HG03060 (cell line): ENCODE measurements around the gene KLF9.
A peak's percentile ranks its signal among the peaks of the same experiment; 100 is the strongest.
"Not testable (repeated sequence)": the region's sequence is repeated elsewhere in the genome, so short reads cannot be mapped to it uniquely, and the experiment has no call there.

ENCODE experiments used
- ATAC-seq: cut with Tn5 transposase; IDR thresholded peaks from one replicate; pipeline ENCODE4 v1.9.1; 2021; ENCODE audit warnings: low read depth, moderate number of reproducible peaks; ENCODE audit not compliant: unreplicated experiment

KLF9 gene

DNA sequence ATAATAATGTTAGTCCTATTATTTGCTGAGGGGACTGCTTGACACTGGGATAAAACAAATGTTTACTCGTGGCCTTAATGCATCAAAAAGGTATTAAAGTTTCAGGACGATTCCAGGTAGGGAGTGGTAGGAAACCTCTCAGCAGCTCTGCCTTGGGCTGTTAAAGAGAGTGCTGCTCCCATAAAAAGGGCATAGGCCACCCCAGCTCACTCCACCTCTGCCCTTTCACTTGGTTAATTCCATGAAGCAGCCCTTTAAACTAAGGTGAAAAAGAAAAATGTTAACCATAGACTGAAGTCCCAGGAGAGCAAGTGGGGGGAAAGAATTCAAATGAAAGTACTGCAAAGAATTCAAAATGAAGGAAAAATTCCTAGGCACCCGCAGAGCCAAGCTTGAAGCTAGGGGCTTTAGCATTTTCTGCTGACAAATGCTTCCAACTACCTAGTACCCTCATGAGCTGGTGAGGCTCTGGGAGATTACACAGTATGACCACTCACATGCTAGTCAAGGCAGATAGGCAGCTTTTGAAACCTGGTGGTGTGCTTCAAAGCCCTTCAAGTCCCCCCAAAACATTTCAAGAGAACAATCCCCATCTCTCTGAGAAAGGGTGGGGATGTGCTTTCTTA, 8.5 kb downstream of the KLF9 start:
- peak; percentile 12 for ATAC-seq

DNA sequence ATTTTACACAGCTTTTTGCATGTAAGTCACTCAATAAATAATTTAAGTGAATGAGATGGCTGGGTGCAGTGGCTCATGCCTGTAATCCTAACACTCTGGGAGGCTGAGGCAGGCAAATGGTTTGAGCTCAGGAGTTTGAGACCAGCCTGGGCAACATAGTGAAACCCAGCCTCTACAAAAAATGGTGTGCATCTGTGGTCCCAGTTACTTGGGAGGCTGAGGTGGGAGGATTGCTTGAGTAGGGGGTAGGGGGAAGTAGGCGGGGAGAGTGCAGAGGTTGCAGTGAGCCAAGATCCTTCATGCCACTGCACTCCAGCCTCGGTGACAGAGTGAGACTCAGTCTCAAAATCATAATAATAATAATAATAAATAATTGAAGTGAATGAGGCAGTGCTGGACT, 10.2 kb downstream of the KLF9 start:
- ATAC-seq, result no peak

- ATAC-seq, result no peak
Observed at GRCh38 chr9:70403618-70404025, 10.8 kb downstream of the KLF9 start.

DNA sequence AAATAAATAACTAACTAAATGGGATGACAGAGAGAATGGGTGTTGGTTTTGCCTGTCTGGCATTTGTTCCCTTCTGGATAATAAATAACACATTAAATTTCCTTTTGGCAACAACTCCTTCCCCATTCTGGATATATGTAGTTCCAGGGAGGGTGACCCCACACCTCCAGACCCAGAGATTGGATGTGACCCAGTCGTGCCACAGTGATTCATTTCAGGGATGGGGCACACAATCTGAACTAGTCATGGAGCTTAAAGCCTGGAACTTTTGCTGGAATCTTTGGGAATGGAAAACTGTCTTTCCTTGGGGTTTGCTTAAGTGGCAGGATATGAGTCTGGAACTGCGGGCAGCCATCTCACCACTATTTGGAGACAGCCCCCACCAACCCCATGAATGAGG, 11.3 kb downstream of the KLF9 start:
- no peak for ATAC-seq

GRCh38 chr9:70402213-70402612, 12.2 kb downstream of the KLF9 start:
- no peak for ATAC-seq

- ATAC-seq, result not testable (repeated sequence)
Observed at GRCh38 chr9:70401241-70401640, 13.2 kb downstream of the KLF9 start.

GRCh38 chr9:70400107-70400892, 14.2 kb downstream of the KLF9 start:
- no peak for ATAC-seq

- no peak for ATAC-seq
Observed at GRCh38 chr9:70399141-70399540, 15.3 kb downstream of the KLF9 start.

DNA sequence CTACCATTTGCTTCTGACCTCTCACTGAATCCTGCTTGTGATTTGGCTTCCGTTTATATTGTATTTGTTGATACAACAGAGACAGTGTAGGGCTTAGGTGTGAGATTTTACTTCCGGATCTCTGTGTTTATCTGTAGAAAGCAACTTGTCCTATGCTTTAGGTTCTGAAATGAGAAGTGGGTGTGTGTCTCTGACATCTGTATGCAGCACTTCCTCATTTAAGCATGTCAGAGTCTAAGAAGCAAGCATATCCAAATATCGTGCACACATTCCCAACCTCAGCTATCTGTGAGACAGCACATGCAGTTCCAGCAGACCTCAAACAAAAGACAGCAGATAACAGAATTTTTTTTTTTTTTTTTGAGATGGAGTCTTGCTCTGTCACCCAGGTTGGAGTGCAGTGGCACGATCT, 16.3 kb downstream of the KLF9 start:
- peak; percentile 98 for ATAC-seq

DNA sequence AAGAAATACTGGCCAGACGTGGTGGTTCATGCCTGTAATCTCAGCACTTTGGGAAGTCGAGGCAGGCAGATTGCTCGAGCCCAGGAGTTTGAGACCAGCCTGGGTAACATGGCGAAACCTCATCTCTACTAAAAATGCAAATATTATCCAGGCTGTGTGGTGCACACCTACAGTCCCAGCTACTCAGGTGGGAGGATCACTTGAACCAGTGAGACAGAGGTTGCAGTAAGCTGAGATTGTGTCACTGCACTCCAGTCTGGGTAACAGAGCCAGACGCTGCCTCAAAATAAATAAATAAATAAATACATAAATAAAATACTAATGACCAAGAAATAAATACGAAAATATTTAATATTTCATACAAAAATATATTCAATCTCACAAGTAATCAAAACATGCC, 18.8 kb downstream of the KLF9 start:
- ATAC-seq, result no peak

GRCh38 chr9:70392850-70393249, 21.6 kb downstream of the KLF9 start:
- ATAC-seq, result no peak

DNA sequence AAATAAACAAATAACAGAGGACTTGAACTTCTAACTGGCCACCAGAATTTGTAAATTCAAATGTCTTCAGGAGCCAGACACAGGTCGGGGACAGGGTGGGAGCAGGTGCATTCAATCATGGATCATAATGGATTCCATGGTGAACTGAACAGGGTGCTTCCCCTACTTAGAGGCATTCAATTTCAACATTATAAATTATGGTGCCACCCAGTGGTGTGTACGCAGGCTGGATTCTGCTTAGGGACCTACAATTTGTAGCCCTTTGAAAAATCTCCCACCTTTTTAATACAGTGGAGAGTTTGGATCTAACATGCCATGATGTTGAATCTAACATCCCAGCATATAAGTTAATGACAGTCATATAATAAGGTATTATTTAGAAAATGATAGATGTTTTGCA, 22.3 kb downstream of the KLF9 start:
- ATAC-seq, result no peak

- no peak for ATAC-seq
Observed at GRCh38 chr9:70390933-70391341, 23.5 kb downstream of the KLF9 start.

DNA sequence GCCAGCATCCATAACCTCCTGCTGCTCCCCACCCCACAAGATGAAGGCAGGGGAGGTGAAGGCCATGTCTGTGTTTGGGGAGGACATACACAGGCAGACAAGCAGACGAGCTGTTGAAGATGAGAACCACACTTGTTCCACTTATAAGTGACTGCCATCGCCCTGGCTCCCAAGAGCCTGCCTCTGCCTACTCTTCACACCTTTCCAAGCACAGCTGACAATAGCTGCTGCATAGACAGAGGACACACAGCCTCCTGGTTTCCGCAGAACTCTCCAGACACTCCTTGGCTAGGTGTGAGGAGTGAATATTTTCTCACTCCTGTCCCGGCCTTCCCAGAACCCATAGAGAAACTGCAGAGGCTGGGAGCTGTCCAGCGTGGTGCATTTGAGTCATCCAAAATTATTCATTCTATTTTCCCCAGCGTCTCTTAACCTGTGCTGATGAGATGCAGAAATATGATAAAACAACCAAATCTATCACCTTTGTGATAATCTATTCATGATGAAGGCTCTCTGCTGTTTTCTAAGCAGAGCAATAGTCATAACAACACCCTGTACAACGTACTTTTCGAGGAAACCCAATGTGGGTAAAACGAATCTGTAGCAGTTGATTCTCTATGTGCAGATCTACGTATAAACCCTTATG, 24.7 kb downstream of the KLF9 start:
- no peak for ATAC-seq

GRCh38 chr9:70389188-70389587, 25.3 kb downstream of the KLF9 start:
- no peak for ATAC-seq

GRCh38 chr9:70387663-70388062, 26.8 kb downstream of the KLF9 start:
- no peak for ATAC-seq

- ATAC-seq, result no peak
Observed at GRCh38 chr9:70385426-70385825, 29.0 kb downstream of the KLF9 start.

DNA sequence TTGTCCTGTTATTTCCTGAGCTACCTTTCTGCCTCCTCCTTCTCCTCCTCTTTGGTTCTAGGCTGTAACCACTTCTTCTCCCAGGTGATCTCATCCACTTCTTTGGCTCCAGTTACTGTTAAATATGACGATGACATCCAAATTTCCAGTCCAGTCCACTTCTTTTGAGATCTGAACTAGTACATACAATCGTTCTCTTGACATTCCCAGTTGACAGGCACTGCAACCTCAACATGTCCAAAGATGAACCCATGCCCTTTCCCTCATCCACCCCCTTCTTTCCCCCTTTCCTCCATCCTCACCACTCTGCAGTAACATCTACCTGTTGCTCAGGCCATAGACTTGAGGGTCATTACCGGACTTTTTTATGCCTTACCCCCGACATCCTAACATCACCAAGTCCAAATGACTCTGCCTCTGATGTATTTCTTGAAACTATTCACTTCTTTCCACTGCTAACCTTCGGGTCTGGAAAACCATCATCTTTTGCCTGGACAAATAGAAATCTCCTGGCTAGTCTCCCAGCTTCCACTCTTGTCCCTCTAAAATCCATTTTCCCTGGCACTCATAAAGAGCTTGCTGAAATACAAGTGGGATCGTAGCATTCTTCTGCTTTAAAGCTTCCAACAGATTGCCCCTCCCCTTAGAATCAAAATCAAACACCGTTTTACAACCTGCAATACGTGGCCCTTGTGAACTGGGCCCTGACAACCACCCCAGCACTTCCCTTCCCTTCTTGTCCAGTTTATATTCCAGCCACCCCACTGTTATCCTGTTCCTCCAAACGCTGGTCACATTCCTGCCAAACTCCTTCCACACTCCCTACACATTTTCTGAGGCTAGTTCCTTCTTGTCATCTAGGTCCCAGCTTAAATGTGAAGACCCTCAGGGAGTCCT, 31.5 kb downstream of the KLF9 start:
- ATAC-seq, result no peak

DNA sequence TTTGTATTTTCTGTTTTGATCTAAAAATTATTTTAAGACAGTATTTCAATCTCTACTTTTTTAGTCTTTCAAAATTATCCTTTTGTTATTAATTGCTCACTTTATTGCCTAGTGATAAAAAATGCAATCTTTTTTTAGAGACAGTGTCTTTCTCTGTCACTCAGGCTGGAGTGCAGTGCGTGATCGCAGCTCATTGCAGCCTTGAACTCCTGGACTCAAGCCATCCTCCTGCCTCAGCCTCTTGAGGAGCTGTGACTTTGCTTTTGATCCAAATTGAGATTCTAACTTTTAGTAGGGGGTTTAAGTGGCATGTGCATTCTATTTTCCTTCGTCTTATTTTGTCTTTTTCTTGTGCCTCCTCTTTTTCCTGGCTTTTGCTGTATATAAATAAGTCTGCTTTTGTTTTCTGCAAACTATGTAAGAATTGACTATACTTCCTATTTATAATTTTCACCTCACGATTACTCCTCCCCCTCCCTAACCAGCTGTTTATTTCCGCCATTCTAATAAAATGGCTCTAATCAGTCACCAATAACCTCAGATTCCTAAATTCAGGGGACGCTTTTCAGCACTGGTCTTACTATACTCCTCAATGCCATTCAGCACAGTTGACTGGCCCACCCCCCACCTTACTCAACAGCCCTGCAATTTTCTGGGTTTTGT, 32.3 kb downstream of the KLF9 start:
- ATAC-seq, result no peak

GRCh38 chr9:70374962-70375618, 39.4 kb downstream of the KLF9 start:
- ATAC-seq, result no peak
